IPS DF 6.9 (cell line): ENCODE measurements around the gene HARS2.
"Not testable (repeated sequence)": the region's sequence is repeated elsewhere in the genome, so short reads cannot be mapped to it uniquely, and the experiment has no call there.

ENCODE experiments used
- DNase-seq: peaks from one replicate; pipeline ENCODE4 v3.0.0-alpha.2; 2013; ENCODE audit warnings: low read depth, low spot score
- H3K27ac ChIP-seq: one replicate; pipeline ENCODE4 v1.5.1; 2013; ENCODE audit warnings: low read length, control low read depth
- H3K27me3 ChIP-seq: 2 replicates; pipeline ENCODE4 v1.6.1; 2013; ENCODE audit warnings: mild to moderate bottlenecking, low read length; ENCODE audit not compliant: control insufficient read depth, insufficient read depth
- H3K36me3 ChIP-seq: 2 replicates; pipeline ENCODE4 v1.6.1; 2013; ENCODE audit warnings: low read length; ENCODE audit not compliant: control insufficient read depth, insufficient read depth
- H3K4me1 ChIP-seq: 2 replicates; pipeline ENCODE4 v1.6.1; 2013; ENCODE audit warnings: low read length; ENCODE audit not compliant: control insufficient read depth, insufficient read depth
- H3K4me3 ChIP-seq: 2 replicates; pipeline ENCODE4 v1.5.1; 2013; ENCODE audit warnings: mild to moderate bottlenecking, low read length
- H3K9me3 ChIP-seq: 2 replicates; pipeline ENCODE4 v1.6.1; 2013; ENCODE audit warnings: low read length, inconsistent platforms; ENCODE audit not compliant: control insufficient read depth, insufficient read depth
- WGBS: extraction: QIAGEN DNeasy Blood & Tissue Kit; methylation state at CpG from one replicate; pipeline ENCODE4 v1.1.7; 2013; ENCODE audit warnings: mixed read lengths, missing lambda C conversion rate; ENCODE audit not compliant: insufficient read length, insufficient coverage; 5-methylcytosine and 5-hydroxymethylcytosine counted together

HARS2 gene, protein sequence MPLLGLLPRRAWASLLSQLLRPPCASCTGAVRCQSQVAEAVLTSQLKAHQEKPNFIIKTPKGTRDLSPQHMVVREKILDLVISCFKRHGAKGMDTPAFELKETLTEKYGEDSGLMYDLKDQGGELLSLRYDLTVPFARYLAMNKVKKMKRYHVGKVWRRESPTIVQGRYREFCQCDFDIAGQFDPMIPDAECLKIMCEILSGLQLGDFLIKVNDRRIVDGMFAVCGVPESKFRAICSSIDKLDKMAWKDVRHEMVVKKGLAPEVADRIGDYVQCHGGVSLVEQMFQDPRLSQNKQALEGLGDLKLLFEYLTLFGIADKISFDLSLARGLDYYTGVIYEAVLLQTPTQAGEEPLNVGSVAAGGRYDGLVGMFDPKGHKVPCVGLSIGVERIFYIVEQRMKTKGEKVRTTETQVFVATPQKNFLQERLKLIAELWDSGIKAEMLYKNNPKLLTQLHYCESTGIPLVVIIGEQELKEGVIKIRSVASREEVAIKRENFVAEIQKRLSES

DNA sequence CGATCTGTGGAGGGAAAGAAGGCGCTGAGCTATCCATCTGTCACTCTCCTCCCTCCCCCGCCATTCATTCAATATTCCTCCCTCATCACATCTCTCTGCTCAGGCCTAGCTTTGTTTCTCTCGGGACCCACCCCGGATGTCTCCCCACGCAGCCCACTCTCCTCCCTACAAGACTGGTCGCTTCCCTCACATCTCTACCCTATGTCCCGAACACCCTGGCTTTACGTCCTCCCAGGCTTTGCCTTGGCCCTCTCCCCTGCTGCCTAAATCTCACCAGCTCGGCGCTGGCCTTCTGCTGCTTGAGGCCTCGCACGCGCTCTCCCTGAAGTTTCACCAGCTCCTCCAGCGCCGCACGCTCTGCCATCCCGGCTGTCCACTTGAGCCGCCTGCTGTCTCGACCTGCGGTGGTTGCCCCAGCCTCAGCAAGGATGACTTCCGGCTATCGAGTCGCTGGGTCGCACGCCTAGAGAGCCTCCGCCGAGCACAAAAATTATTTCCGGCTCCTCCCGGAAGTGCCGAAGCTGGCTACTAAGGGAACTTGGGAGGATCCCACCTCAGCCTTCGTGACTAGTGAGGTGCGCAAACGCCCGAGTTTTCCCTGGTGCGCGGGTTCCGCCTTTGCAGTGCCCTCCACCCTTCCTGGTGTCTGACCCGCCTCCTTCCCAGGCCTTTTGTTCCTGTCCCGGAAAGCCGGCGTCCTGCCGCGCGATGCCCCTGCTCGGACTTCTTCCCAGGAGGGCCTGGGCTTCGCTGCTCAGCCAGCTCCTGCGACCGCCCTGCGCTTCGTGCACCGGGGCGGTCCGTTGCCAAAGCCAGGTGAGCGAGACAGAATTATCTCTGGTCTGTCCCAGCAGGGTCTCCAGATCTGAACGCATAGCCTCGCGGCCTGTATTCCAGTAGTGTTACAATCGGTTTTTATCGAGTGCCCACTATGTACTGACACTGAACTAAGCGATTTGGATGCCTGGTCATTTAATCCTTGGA is at the start of gene HARS2, which contains the start of gene HARS1:
Gene HARS2 (plus strand): TSS at position 515 of the 984 bp plus-strand sequence. CDS start 194 bp downstream, at position 709.
Gene HARS1 (minus strand): TSS at position 430 of the 984 bp plus-strand sequence. CDS start 66 bp downstream, at position 364.
- H3K9me3 ChIP-seq, result no peaks in the 10 kb centered on the region
- peaks cover 11% of the 10 kb centered on the region; the same call in 1 of the 2 replicates for H3K36me3 ChIP-seq
- no peaks in the 10 kb centered on the region for H3K4me1 ChIP-seq
- peak; percentile 80 for DNase-seq
- peak within 1 kb of the TSS; percentile 93 for H3K4me3 ChIP-seq
- no CpG with 5 or more reads among the region's 61 CpGs for WGBS
- no peaks in the 10 kb centered on the region for H3K27me3 ChIP-seq
- H3K27ac ChIP-seq, result no peak within 1 kb of the TSS

DNA sequence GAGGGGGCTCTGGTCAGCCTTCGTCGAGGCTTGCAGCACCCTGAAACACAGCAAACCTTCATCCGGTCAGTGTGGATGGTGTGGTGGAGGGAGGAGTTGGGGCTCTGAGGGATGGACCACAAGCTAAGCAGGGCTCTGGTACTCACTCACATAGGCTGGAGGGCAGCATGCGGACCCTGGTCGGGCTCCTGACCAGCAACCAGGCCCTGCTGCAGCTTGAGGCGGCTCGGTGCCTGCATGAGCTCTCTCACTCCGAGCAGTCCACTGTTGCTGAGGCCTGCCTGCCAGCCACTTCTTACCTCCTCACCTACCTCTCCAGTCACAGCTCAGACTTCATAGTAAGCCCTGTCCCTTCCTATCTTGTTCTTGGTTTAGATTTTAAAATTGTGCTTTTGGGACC is 49.5 kb upstream of the HARS2 start:
- H3K27ac ChIP-seq, result no peak overlapping the region
- no CpG with 5 or more reads among the region's 8 CpGs for WGBS
- H3K9me3 ChIP-seq, result no peaks in the 10 kb centered on the region
- DNase-seq, result no peak
- no peak overlapping the region for H3K4me3 ChIP-seq
- no peaks in the 10 kb centered on the region for H3K27me3 ChIP-seq
- H3K36me3 ChIP-seq, result peaks cover 12% of the 10 kb centered on the region
- H3K4me1 ChIP-seq, result no peaks in the 10 kb centered on the region

DNA sequence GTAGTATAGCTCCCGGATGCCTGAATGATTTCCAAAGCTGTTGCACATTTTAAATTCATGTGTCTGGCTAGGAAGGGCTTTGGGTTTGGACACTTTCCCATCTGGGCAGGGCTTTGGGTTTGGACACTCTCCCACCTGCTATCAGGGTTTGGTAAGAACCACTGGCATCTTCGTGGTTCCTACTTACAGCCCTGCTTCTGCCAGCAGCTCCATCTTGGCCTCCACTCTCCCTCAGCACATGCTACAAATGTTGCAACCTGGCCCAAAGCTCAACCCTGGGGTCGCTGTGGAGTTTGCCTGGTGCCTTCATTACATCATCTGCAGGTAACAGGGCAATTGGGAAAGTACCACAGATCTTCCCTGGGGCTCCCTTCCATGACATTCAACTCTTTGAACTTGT is 48.5 kb upstream of the HARS2 start:
- H3K27ac ChIP-seq, result no peak overlapping the region
- WGBS, result no CpG with 5 or more reads among the region's 3 CpGs
- peaks cover 12% of the 10 kb centered on the region for H3K36me3 ChIP-seq
- no peak overlapping the region for H3K4me3 ChIP-seq
- H3K27me3 ChIP-seq, result no peaks in the 10 kb centered on the region
- H3K9me3 ChIP-seq, result no peaks in the 10 kb centered on the region
- no peak for DNase-seq
- no peaks in the 10 kb centered on the region for H3K4me1 ChIP-seq

DNA sequence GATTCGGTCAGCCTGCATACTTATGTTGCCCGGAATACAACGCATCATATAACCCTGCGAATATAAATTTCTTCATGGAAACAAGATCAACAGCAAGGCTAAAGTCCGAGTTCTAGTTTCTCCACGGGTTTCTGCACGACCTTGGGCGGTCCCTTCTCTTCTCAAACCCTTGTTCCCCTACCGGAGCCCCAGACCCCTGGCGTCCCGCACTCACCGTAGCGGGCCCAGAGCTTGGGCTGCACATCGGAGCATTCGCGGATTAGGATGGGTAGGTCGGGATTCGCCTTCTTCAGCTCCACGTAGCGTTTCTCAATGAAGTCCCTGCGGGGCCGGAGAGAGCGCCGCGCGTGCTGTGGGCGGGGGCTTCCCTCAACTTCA is 44.2 kb upstream of the HARS2 start:
- Histone ChIP-seq H3K36me3 (peaks cover 12% of the 10 kb centered on the region), H3K9me3 (no peaks in the 10 kb centered on the region), H3K4me3 (peak overlapping the region; percentile 81), H3K4me1 (no peaks in the 10 kb centered on the region), H3K27ac (no peak overlapping the region), H3K27me3 (no peaks in the 10 kb centered on the region)
- no CpG with 5 or more reads among the region's 27 CpGs for WGBS
- no peak for DNase-seq

DNA sequence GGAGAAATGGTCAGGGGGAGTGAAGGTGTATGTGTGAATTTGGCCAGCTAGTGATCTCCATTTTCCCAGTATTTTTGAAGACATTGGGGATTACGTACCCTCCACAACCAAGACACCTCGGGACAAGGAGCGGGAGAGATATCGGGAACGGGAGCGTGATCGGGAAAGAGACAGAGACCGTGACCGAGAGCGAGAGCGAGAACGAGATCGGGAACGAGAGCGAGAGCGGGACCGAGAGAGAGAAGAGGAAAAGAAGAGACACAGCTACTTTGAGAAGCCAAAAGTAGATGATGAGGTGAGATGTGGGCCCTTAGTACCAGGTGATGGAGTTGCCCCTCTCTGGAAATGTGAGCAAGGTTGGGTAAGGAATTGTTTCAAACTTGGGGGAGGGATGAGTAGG is 32.4 kb upstream of the HARS2 start:
- no peaks in the 10 kb centered on the region for H3K4me1 ChIP-seq
- 100% methylated on average over 12 of the region's 17 CpGs for WGBS
- peaks cover 28% of the 10 kb centered on the region; the same call in 1 of the 2 replicates for H3K36me3 ChIP-seq
- no peaks in the 10 kb centered on the region for H3K9me3 ChIP-seq
- H3K4me3 ChIP-seq, result no peak overlapping the region
- no peak for DNase-seq
- no peaks in the 10 kb centered on the region for H3K27me3 ChIP-seq
- no peak overlapping the region for H3K27ac ChIP-seq

DNA sequence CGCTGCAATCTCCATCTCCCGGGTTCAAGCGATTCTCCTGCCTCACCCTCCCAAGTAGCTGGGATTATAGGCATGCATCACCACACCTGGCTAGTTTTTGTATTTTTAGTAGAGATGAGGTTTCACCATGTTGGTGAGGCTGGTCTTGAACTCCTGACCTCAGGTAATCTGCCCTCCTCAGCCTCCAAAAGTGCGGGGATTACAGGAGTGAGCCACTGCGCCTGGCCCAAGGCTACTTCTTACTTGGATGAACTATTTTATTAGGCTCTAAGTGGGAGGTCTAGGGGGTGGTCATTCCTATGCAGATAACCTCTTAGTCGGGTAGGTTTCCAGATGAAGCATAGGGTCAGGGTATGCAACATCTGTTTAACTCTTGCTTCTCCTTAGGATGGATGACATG is 30.9 kb upstream of the HARS2 start:
- H3K9me3 ChIP-seq, H3K27ac ChIP-seq, H3K27me3 ChIP-seq, H3K4me3 ChIP-seq, DNase-seq, H3K4me1 ChIP-seq: not testable (repeated sequence)
- WGBS, result no CpG with 5 or more reads among the region's 6 CpGs
- H3K36me3 ChIP-seq, result peaks cover 23% of the 10 kb centered on the region; the same call in 1 of the 2 replicates

DNA sequence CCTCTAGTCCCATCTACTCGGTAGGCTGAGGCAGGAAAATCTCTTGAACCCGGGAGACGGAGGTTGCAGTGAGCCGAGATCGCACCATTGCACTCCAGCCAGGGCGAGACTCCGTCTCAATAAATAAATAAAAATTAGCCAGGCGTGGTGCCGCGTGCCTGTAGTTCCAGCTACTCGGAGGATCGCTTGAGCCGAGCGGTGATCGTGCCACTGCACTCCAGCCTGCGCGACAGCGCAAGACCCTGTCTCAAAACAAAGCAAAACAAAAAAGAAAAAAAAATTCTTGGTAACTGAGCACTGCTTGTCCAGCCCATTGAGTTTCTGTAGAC is 27.3 kb upstream of the HARS2 start:
- no peaks in the 10 kb centered on the region for H3K27me3 ChIP-seq
- H3K9me3 ChIP-seq, result no peaks in the 10 kb centered on the region
- H3K4me1 ChIP-seq, result no peaks in the 10 kb centered on the region
- no peak for DNase-seq
- peak overlapping the region; percentile 86 for H3K4me3 ChIP-seq
- no CpG with 5 or more reads among the region's 18 CpGs for WGBS
- peaks cover 17% of the 10 kb centered on the region; the same call in 1 of the 2 replicates for H3K36me3 ChIP-seq
- no peak overlapping the region for H3K27ac ChIP-seq

DNA sequence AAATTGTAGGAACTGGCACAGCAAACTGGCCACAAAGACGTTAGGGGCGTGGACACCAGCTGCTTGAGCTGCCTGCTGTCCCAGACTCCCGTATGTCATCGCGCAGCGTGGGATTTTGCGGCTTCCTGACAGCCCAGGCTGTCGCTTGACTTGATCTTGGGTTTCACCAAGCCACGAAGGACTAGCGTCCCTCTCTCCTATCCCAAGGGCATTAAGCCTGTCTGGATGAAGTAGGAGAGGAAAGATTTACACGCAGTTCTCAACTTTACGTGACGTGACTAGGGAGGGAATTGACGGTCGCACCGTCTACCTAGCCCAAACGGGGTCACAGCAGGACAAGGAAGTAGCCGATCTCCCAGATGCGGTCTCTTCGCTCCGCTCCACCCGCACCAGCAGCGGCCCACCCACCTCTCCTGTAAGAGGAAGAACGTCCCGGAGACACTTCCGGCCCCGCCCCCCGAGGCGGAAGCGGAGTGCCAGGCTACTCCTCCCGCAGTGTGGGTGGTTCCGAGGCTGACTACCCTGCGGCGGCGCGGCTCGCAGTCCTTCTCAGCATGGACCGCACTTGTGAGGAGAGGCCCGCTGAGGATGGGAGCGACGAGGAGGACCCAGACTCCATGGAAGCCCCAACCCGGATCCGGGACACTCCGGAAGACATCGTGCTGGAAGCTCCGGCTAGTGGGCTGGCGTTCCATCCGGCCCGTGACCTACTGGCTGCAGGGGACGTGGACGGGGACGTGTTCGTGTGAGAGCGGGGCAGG is 26.7 kb upstream of the HARS2 start, which contains the start of gene WDR55:
Gene WDR55 (plus strand): TSS at position 546 of the 761 bp plus-strand sequence. CDS start 9 bp downstream, at position 555.
- no CpG with 5 or more reads among the region's 54 CpGs for WGBS

DNA sequence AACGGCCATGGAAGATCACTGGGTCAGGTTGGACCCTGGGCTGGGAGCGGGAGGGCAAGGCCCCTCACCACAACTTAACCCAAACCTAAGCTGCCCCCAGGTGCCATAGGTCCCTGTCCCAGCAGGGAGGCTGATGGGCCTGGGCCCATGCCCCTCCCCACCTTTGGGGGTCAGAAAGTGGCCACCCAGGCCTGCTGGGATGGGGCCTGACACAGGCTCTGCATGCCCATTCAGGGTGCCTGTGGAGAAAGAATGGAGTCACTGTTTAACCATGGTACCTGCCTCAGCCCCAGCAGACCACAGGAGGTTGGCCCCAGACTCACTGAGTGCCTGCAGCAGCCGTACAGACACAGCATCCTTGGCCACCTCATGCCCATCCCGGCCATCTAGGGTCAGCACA is 20.2 kb upstream of the HARS2 start:
- DNase-seq, H3K27ac ChIP-seq, H3K27me3 ChIP-seq, H3K4me3 ChIP-seq, H3K4me1 ChIP-seq, H3K9me3 ChIP-seq: not testable (repeated sequence)
- no CpG with 5 or more reads among the region's 4 CpGs for WGBS
- H3K36me3 ChIP-seq, result peaks cover 26% of the 10 kb centered on the region

More for the DNA sequence above, 26.7 kb upstream of the HARS2 start, which contains the start of gene WDR55:
- H3K36me3 ChIP-seq, result peaks cover 20% of the 10 kb centered on the region; the same call in 1 of the 2 replicates
- no peak within 1 kb of the TSS for H3K27ac ChIP-seq
- H3K4me1 ChIP-seq, result no peaks in the 10 kb centered on the region
- DNase-seq, result peak; percentile 67
- H3K4me3 ChIP-seq, result peak within 1 kb of the TSS; percentile 86
- no peaks in the 10 kb centered on the region for H3K9me3 ChIP-seq
- H3K27me3 ChIP-seq, result no peaks in the 10 kb centered on the region
